NCI-H524 (cell line): ENCODE data around the gene MAP3K6.
A peak's percentile ranks its signal among the peaks of the same experiment; 100 is the strongest.

Experiments used
- DNase-seq, 2 experiments: peaks; one replicate each; lab custom pipeline; 2025; lab: John Stamatoyannopoulos, UW

MAP3K6 gene

DNA sequence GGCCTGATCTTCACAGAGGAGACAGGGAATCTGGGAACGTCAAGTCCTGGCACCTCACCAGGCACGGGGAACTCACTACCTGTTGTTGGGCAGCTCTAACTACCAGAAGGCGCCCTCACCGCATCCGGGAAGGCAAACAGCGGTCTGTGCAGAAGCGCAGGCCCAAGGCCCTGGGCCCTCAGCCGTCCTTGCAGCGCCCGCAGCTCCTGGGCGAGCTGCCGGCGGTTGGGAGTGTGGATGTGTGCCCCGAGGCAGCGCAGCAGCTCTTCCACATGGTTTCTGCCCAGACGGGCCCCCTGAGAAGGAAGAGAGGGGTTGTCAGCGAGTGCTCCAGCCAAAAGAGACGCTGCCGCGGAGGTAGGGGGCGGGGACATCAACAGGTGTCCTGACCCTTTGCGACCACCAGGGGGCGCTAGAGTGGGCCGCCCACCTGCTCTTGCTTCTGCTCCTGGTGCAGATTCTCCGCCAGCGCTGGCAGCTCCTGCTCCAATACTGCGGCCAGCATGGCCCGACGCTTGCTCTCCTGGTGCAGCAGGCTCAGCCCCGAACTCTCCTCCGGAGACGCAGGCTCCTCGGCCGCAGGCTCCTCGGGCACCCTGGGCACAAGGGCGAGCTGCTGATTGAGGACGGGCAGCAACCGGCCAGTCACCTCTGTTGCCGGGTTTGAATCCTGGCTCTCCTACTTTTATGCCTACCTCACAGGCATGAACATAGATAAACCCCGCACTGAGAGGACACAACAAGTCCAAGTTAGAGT lies 9.3 kb downstream of the MAP3K6 start:
- peak in 1 of 2 experiments; percentile 48 for DNase-seq

DNA sequence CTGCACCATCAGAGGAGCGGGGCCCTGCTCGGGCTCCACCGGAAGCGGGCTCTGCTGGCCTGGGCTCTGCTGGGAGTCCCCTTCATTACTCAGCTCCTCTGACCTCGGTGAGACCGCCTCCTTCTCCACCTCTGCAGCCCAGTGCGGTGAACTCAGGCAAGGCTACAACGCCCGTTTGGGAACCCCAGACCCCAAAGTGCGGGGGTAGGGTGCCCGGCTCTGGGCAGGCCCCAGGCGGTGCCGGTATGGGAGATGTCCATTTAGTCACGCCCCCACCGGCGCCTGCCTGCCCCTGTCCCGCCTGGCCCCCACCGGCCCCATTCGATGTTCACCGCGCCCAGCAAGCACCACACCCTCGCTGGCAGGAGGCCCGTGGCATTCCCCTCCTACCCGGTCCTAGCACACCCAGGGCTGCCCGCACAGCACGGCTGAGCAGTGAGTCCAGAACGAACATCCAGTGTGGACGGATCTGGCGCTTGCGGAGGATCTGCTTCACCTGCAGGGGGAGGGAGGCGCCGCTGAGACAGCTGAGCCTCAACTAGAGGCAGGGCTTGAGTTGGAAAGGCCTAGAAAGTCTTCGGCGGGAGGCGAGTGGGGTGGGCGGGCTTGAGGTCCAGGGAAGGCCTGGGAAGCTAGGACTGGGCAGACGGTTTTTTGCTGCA lies 10.0 kb downstream of the MAP3K6 start:
- no peak for DNase-seq

GRCh38 chr1:27356277-27356618 lies 10.5 kb downstream of the MAP3K6 start:
- DNase-seq: no peak

- DNase-seq: no peak
Observed at GRCh38 chr1:27355683-27356082, 11.1 kb downstream of the MAP3K6 start.

- no peak for DNase-seq
Observed at GRCh38 chr1:27353629-27354028, 13.1 kb downstream of the MAP3K6 start.

GRCh38 chr1:27353166-27353565 lies 13.6 kb downstream of the MAP3K6 start:
- no peak for DNase-seq

DNA sequence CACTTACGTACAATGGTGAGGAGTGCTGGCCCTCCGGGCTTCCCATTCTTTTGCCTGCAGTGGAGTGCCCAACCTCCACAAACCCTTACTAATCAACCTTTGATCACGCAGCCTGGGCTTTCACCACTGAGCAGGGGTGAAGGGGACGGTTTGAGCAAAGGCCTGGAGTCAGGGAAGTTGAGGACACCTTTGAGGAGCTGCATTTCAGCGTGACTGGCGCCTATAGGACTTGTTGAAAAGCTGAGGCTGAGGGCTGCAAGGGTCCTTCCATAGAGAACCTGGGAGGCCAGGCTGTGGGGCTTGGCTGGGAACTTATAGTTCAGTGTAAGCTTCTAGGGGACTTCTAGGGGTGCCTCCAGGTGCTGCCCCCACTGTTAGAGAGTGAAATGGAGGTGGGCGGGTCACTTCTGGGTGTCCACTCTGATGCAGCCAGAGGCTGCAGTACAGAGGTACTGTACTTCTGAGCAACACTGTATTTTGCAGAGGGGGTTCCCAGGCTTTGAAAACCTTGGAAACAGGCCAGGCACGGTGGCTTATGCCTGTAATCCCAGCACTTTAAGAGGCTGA lies 15.1 kb downstream of the MAP3K6 start:
- no peak for DNase-seq

GRCh38 chr1:27350663-27351540 lies 15.9 kb downstream of the MAP3K6 start:
- DNase-seq: peak in 1 of 2 experiments; percentile 50

GRCh38 chr1:27349784-27350662 lies 16.7 kb downstream of the MAP3K6 start:
- peak; percentile 38 to 70 for DNase-seq

GRCh38 chr1:27348861-27349783 lies 17.6 kb downstream of the MAP3K6 start:
- peak; percentile 33 to 53 for DNase-seq

- DNase-seq: no peak
Observed at GRCh38 chr1:27346991-27347624, 19.7 kb downstream of the MAP3K6 start.

DNA sequence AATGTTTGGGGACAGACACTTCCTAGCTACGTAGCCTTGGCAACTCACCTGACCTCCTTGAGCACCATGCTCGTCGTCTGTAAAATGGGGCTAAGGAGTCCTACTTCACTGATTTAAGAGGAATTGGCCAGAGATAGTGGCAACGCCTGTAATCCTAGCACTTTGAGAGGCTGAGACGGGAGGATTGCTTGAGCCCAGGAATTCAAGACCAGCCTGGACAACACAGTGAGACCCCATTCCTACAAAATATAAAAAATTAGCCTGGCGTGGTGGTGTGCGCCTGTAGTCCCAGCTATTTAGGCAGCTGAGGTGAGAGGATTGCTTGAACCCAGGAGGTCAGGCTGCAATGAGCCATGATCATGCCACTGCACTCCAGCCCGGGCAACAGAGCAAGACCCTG lies 20.4 kb downstream of the MAP3K6 start:
- no peak for DNase-seq

GRCh38 chr1:27345272-27345671 lies 21.5 kb downstream of the MAP3K6 start:
- no peak for DNase-seq

GRCh38 chr1:27343639-27344025 lies 23.1 kb downstream of the MAP3K6 start:
- DNase-seq: peak in 1 of 2 experiments; percentile 33

DNA sequence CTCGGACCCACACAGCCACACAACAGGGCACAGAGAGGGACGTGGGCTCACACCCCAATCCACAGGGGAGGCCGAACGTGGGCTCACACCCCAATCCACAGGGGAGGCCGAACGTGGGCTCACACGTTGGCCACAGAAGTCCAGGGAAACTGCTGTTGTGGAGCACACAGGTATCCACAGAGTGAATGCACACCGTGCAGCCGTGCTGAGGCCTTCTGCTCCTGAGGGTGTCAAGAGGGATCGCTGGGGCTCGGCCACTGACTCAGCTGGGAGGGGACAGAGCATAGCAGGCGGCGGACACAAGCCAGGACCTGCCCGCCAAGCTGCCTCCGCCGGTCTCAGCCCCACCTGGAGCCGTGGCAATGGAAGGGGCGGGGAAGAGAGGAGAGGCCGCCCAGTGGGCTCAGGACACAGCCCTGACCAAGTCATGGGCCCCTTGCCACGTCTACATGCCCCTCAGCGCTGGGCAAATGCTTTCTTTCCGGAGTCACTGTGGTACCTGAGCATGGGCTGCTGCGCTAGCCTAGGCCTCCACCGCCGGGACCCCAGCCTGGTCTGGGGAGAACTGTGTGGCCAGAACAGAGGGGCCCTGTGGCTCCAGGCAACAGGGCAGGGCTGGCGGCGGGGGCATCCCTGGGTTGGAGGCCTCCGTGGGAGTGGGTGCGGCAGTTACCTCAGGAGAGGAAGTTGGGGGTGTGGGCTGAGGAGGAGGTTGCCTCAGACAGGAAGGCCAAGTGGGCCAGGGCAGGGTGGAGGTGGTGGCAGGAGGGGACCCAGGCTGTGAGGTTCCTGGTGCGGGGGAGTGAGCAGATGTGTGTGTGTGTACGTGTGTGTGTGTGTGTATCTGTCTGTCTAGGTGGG lies 23.8 kb downstream of the MAP3K6 start:
- DNase-seq: peak in 1 of 2 experiments; percentile 41

DNA sequence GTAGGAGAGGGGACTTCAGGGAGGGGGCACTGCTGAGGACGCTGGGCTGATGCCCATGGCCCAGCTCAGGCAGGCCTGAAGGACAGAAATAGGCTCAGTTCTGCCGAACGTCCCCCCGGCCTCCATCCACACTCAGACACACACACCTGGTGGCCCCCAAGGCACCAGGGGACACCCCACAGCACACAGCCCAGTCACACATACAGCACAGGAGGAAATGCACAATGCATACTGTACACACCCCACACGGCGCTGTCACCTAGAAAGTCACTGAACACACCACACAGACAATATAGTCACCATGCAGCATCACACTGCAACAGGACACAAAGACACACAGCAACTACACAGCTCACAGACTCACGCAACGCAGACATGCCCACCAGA lies 24.4 kb downstream of the MAP3K6 start:
- DNase-seq: no peak

DNA sequence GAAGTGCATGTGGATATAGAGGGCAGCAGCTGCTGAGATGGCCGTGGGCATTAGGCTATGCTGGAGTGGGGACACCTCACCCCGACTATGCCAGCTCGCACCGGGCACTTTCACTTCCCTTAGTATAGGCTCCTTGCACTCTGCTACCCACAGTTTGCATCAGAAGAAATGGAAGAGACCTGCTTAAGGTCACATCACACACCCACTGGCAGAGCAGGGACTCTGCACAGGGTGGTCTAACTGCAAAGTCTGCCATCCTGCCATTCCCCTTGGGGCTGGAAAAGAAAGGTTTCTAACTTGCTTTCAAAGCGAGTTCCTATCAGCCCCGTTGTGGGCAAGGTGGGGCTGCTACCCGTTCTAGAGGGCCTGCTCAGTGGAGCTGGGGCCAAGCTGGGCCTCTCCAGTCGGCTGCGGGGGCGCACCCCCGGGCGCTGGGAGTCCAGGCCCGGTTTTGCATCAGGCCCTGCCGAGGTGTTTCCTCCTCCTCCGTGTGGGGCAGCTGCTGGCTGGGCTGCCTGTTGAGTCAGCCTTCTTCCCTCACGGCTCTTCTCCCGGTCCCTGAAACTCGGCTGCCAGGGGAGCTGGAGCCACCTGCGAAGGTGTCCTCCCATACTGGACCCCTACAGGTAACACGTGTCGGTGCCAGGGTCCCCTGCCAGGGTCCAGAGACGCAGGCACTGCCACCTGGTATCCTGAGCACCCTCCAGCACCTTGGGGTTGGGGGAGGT lies 25.1 kb downstream of the MAP3K6 start, which contains the start of gene SYTL1:
SYTL1 (plus strand) TSS at position 498 of the 728 bp plus-strand sequence. CDS start 3,313 bp downstream, outside the sequence.
- DNase-seq: peak in 1 of 2 experiments; percentile 59

DNA sequence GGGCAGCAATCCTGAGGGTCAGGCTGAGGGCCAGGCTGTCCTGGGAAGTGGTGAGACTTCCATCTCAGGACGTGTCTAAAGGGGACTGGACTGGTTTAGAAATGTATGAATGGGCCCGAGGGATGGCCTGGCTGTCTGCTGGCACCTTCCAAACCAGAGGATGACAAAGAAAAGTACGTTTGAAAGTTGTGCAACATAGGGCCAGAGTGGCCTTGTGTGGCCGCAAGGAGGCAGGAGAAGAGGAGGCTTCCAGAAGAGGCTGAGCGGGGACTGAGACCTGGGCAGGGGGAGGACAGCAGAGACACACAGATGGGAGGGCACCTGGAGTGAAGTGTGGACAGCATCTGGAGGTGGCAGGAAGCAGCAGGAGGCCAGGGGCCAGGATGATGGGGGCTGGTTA lies 27.5 kb downstream of the MAP3K6 start:
- peak in 1 of 2 experiments; percentile 45 for DNase-seq
